K562 (cell line): ENCODE measurements around the gene CALHM4. TPM values are rescaled to one million over a fixed set of nuclear protein-coding genes. Genes with fewer than 3 reads are reported as not detected.

Source experiments
- ATAC-seq: fragments of 200-7000 bp; cut with Tn5 transposase; 3 replicates; pipeline ENCODE4 v1.9.1; 2020; ENCODE audit warnings: moderate library complexity
- BruUV-seq: library from RNA; stranded (reverse); fragments of 400-500 nt; replicated peaks from 2 replicates; lab custom pipeline; 2021; lab: Mats Ljungman, UMichigan
- CTCF ChIA-PET: fragments of 300-600 bp; formaldehyde crosslinking; extraction: SDS; loops from one replicate; lab custom pipeline; 2021; ENCODE audit warnings: low intra/inter-chr PET ratio; lab: Yijun Ruan, JAX
- POLR2A ChIA-PET: fragments of 300-600, 350-650 bp; sonication (Branson Sonifier 250); formaldehyde crosslinking; extraction: SDS; loops from one replicate; lab custom pipeline; 2021; ENCODE audit warnings: antibody characterized with exemption, inconsistent platforms; lab: Yijun Ruan, JAX
- DNase-seq, 4 experiments: peaks; one replicate each; pipeline versions ENCODE4 v3.0.0 to v3.0.0-alpha.2; 2011 to 2018; ENCODE audit warnings: low spot score in 3 of 4, mixed read lengths in 3 of 4; ENCODE audit errors: extremely low read depth in 1 of 4
- FAIRE-seq: peaks from 2 replicates; lab custom pipeline; 2011; peaks lifted over from hg19 to GRCh38; lab: Jason Lieb, UNC
- H2AFZ ChIP-seq: 2 replicates; pipeline ENCODE4 v1.6.0; 2011; ENCODE audit warnings: low read depth, low read length, control low read depth, inconsistent platforms
- H3K27ac ChIP-seq: fragments of 200-600 bp; 3 replicates; pipeline ENCODE4 v1.8.0; 2011; ENCODE audit warnings: low read depth, mild to moderate bottlenecking, control low read depth, inconsistent platforms, low read length, moderate library complexity, mixed read lengths; ENCODE audit errors: extremely low read depth
- H3K27me3 ChIP-seq, 2 experiments: fragments of 300-600 bp in 1 of 2; 2 replicates in 1 of 2; 3 replicates in 1 of 2; pipeline versions ENCODE4 v1.6.0 to v1.8.0; 2011; ENCODE audit warnings: inconsistent platforms in 2 of 2, low read length in 2 of 2, mild to moderate bottlenecking in 1 of 2, mixed read lengths in 1 of 2, moderate library complexity in 1 of 2; ENCODE audit not compliant: control insufficient read depth in 2 of 2, insufficient read depth in 2 of 2
- H3K36me3 ChIP-seq: fragments of 300-600 bp; 3 replicates; pipeline ENCODE4 v1.8.0; 2011; ENCODE audit warnings: mild to moderate bottlenecking, low read length, inconsistent platforms; ENCODE audit not compliant: control insufficient read depth, insufficient read depth
- H3K4me1 ChIP-seq, 2 experiments: fragments of 200-600 bp in 1 of 2; replicated peaks in 1 of 2; 2 replicates in 1 of 2; 3 replicates in 1 of 2; pipeline versions ENCODE4 v1.5.1 to v1.8.0; 2011; ENCODE audit warnings: inconsistent platforms in 2 of 2, low read length in 2 of 2, mild to moderate bottlenecking in 1 of 2, mixed read lengths in 1 of 2, moderate library complexity in 1 of 2; ENCODE audit not compliant: control insufficient read depth in 2 of 2, insufficient read depth in 2 of 2
- H3K4me2 ChIP-seq: 2 replicates; pipeline ENCODE4 v1.6.1; 2011; ENCODE audit warnings: low read length, control low read depth, inconsistent platforms, mixed read lengths; ENCODE audit not compliant: insufficient read depth
- H3K4me3 ChIP-seq: fragments of 200-600 bp; sonication (generic), shearing (Covaris generic); 2 replicates; pipeline ENCODE4 v1.5.1; 2016; ENCODE audit warnings: control low read depth, inconsistent platforms
- H3K79me2 ChIP-seq: fragments of 200-600 bp; 3 replicates; pipeline ENCODE4 v1.8.0; 2011; ENCODE audit warnings: low read length, inconsistent platforms; ENCODE audit not compliant: control insufficient read depth, insufficient read depth
- H3K9ac ChIP-seq, 2 experiments: 2 replicates each; pipeline versions ENCODE4 v1.6.0 to v1.6.1; 2011; ENCODE audit warnings: low read depth in 2 of 2, low read length in 2 of 2, control low read depth in 1 of 2, inconsistent platforms in 1 of 2, mild to moderate bottlenecking in 1 of 2, mixed read lengths in 1 of 2; ENCODE audit not compliant: insufficient read depth in 1 of 2
- H3K9me1 ChIP-seq: one replicate; pipeline ENCODE4 v1.6.0; 2011; ENCODE audit warnings: inconsistent platforms, mild to moderate bottlenecking, low read length, moderate library complexity; ENCODE audit not compliant: control insufficient read depth, insufficient read depth
- H3K9me3 ChIP-seq: replicated peaks from 2 replicates; pipeline ENCODE4 v1.5.1; 2011; ENCODE audit warnings: low read depth, low read length, inconsistent platforms; ENCODE audit not compliant: control insufficient read depth, insufficient read depth
- H4K20me1 ChIP-seq: replicated peaks from 2 replicates; pipeline ENCODE4 v1.6.1; 2011; ENCODE audit warnings: low read length, inconsistent platforms, mixed read lengths; ENCODE audit not compliant: control insufficient read depth, insufficient read depth
- E2F4 ChIP-seq: sonication (generic); formaldehyde crosslinking; IDR thresholded peaks from 2 replicates; pipeline ENCODE4 v1.8.0; 2022; ENCODE audit warnings: mild to moderate bottlenecking, low read depth, missing genetic modification reagents
- MCM7 ChIP-seq, 2 experiments: fragments of 450-650 bp; IDR thresholded peaks; 2 replicates each; pipeline ENCODE4 v1.6.1; 2016 to 2018
- PHB2 ChIP-seq: fragments of 450-650 bp; IDR thresholded peaks from 2 replicates; pipeline ENCODE4 v1.6.1; 2017; ENCODE audit warnings: low read depth
- RAD21 ChIP-seq, 2 experiments: fragments of 250-450 bp in 1 of 2; fragments of 450-650 bp in 1 of 2; sonication (Bioruptor Pico) in 1 of 2; formaldehyde crosslinking in 1 of 2; IDR thresholded peaks in 1 of 2; conservative IDR thresholded peaks in 1 of 2; 2 replicates each; pipeline versions ENCODE4 v1.4.0 to v1.8.0; 2020 to 2022; ENCODE audit warnings: mild to moderate bottlenecking in 2 of 2, moderate library complexity in 1 of 2
- STAT5A ChIP-seq: IDR thresholded peaks from 2 replicates; pipeline ENCODE4 v1.6.1; 2012; ENCODE audit warnings: low read length, inconsistent platforms, borderline replicate concordance
- TRIM24 ChIP-seq, 2 experiments: fragments of 450-650 bp; IDR thresholded peaks; 2 replicates each; pipeline ENCODE4 v1.6.1; 2016
- ZFP36 ChIP-seq: fragments of 150-350 bp; IDR thresholded peaks from 2 replicates; pipeline ENCODE4 v1.6.1; 2018; ENCODE audit warnings: low read length, low read depth; ENCODE audit not compliant: partially characterized antibody
- ZKSCAN8 ChIP-seq: fragments of 200-800 bp; sonication (Bioruptor generic); IDR thresholded peaks from 2 replicates; pipeline ENCODE4 v1.6.1; 2016; ENCODE audit warnings: missing genetic modification characterization, missing compliant biosample characterization
- ZNF174 ChIP-seq: fragments of 250-450 bp; sonication (Bioruptor Pico); IDR thresholded peaks from 2 replicates; pipeline ENCODE4 v1.4.0; 2020; ENCODE audit warnings: mild to moderate bottlenecking
- ZNF511 ChIP-seq: sonication (generic); formaldehyde crosslinking; IDR thresholded peaks from 2 replicates; pipeline ENCODE4 v1.8.0; 2022; ENCODE audit warnings: mild to moderate bottlenecking, missing genetic modification reagents
- ZNF589 ChIP-seq: fragments of 200-800 bp; sonication (Bioruptor generic); IDR thresholded peaks from 2 replicates; pipeline ENCODE4 v1.6.1; 2016; ENCODE audit warnings: low read depth, missing genetic modification characterization, missing compliant biosample characterization
- ZNF766 ChIP-seq: fragments of 200-800 bp; sonication (Bioruptor generic); conservative IDR thresholded peaks from 2 replicates; pipeline ENCODE4 v1.6.1; 2016; ENCODE audit warnings: missing genetic modification characterization, missing compliant biosample characterization
- WGBS: fragments of 100-300 bp; shearing (Covaris generic); methylation state at CpG from one replicate; pipeline ENCODE4 v1.1.6; 2016; ENCODE audit warnings: low coverage, mixed read lengths; ENCODE audit not compliant: insufficient coverage; ENCODE audit errors: missing lambda C conversion rate; 5-methylcytosine and 5-hydroxymethylcytosine counted together
- in situ Hi-C: fragments of 300-500 bp; cut with MboI; formaldehyde crosslinking; loops from 4 replicates; pipeline ENCODE4 v1.15.0; 2018; ENCODE audit warnings: inconsistent platforms, mixed read lengths
- intact Hi-C: fragments of 100-400 bp; cut with micrococcal nuclease; formaldehyde crosslinking; loops from 2 replicates; pipeline ENCODE4 v1.14.2; 2022
- polyA plus RNA-seq, 8 experiments: library from polyadenylated mRNA; depleted of rRNA in 4 of 8; stranded (reverse) in 5 of 8; unstranded in 3 of 8; fragments of >200 nt; fragmentation: Nextera tagmentation in 2 of 8; fragmentation: Illumina TruSeq in 1 of 8; extraction: Ambion mirVana in 2 of 8; extraction: Trizol in 1 of 8; gene quantifications; 2 replicates each; pipeline versions ENCODE4 v1.2.1 to v1.2.3, GENCODE V29; 2011 to 2014; ENCODE audit warnings: inconsistent platforms in 1 of 8, missing spikeins in 1 of 8
- total RNA-seq, 7 experiments: library from RNA; depleted of rRNA in 6 of 7; stranded (reverse); fragments of >200 nt in 6 of 7; fragmentation: Illumina TruSeq in 2 of 7; extraction: Trizol in 2 of 7; gene quantifications; 2 replicates each; pipeline versions ENCODE4 v1.2.1 to v1.2.3, GENCODE V29; 2011 to 2021; ENCODE audit warnings: low replicate concordance in 1 of 7
- TF ChIP-seq, protein P1 (sequence below): fragments of 250-450 bp; sonication (Bioruptor Pico); IDR thresholded peaks from 2 replicates; pipeline ENCODE4 v1.4.0; 2020; ENCODE audit warnings: mild to moderate bottlenecking, moderate library complexity
- TF ChIP-seq, protein P2 (sequence below): sonication (generic); formaldehyde crosslinking; IDR thresholded peaks from 2 replicates; pipeline ENCODE4 v1.8.0; 2022; ENCODE audit warnings: mild to moderate bottlenecking, missing genetic modification reagents
- TF ChIP-seq, protein P3 (sequence below): fragments of 250-450 bp; sonication (Bioruptor Pico); IDR thresholded peaks from 2 replicates; pipeline ENCODE4 v1.4.0; 2020; ENCODE audit warnings: borderline replicate concordance

The CALHM4 gene
- total and polyA plus RNA-seq, 9 of the 15 experiments (the other 6 are each of a cell fraction or from before 2014, with no cell fraction given), result not detected

- ChIA-PET POLR2A (interaction anchor here (1.0 to 1.3 kb wide), 2 partner anchors 9 to 12 kb away, joined by 3 to 4 read pairs; partner anchors contain the start of gene CALHM5), CTCF (interaction anchor here (0.7 kb wide), 1 partner anchor 8 kb away, joined by 3 read pairs; no protein-coding TSS in a partner anchor)
- Histone ChIP-seq H3K9ac (no peak overlapping the region), H3K4me1 (peaks cover 0 to 2% of the 10 kb centered on the region in 2 experiments; a peak in 1 of 5 replicates), H3K4me3 (no peak overlapping the region), H3K79me2 (no peaks in the 10 kb centered on the region), H3K27ac (no peak overlapping the region), H2AFZ (0 out of 2 replicates have a peak overlapping the region, but pooled peaks have one; percentile 12), H4K20me1 (no peaks in the 10 kb centered on the region), H3K9me1 (no peaks in the 10 kb centered on the region), H3K9me3 (no peaks in the 10 kb centered on the region), H3K27me3 (peaks cover 0 to under 1% of the 10 kb centered on the region in 2 experiments; a peak in 2 of 5 replicates), H3K36me3 (no peaks in the 10 kb centered on the region), H3K4me2 (no peak overlapping the region)
- DNase-seq (no peak), ATAC-seq (no peak), FAIRE-seq (no peak)
- in situ Hi-C loops (no loop called here), intact Hi-C loops (no loop called here)
- no peak for TF ChIP-seq ZNF174 (CRISPR knock-in tag)
- TF ChIP-seq ZNF589, result no peak
- TF ChIP-seq RAD21 (CRISPR knock-in tag; conservative IDR thresholded peaks at IDR 0.05 in 1 of 2, IDR thresholded peaks at IDR 0.05 in 1 of 2), result no peak
- no peak for TF ChIP-seq E2F4 (CRISPR knock-in tag)
- TF ChIP-seq, protein P1, sequence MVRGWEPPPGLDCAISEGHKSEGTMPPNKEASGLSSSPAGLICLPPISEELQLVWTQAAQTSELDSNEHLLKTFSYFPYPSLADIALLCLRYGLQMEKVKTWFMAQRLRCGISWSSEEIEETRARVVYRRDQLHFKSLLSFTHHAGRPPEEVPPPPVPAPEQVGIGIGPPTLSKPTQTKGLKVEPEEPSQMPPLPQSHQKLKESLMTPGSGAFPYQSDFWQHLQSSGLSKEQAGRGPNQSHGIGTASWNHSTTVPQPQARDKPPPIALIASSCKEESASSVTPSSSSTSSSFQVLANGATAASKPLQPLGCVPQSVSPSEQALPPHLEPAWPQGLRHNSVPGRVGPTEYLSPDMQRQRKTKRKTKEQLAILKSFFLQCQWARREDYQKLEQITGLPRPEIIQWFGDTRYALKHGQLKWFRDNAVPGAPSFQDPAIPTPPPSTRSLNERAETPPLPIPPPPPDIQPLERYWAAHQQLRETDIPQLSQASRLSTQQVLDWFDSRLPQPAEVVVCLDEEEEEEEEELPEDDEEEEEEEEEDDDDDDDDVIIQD (CRISPR knock-in tag), result no peak
- no peak for TF ChIP-seq ZFP36
- TF ChIP-seq PHB2, result no peak
- TF ChIP-seq MCM7 (IDR thresholded peaks at IDR 0.05), result no peak
- TF ChIP-seq ZKSCAN8 (CRISPR knock-in tag), result no peak
- TF ChIP-seq, protein P2, sequence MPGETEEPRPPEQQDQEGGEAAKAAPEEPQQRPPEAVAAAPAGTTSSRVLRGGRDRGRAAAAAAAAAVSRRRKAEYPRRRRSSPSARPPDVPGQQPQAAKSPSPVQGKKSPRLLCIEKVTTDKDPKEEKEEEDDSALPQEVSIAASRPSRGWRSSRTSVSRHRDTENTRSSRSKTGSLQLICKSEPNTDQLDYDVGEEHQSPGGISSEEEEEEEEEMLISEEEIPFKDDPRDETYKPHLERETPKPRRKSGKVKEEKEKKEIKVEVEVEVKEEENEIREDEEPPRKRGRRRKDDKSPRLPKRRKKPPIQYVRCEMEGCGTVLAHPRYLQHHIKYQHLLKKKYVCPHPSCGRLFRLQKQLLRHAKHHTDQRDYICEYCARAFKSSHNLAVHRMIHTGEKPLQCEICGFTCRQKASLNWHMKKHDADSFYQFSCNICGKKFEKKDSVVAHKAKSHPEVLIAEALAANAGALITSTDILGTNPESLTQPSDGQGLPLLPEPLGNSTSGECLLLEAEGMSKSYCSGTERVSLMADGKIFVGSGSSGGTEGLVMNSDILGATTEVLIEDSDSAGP (CRISPR knock-in tag), result no peak
- TF ChIP-seq STAT5A, result no peak
- TF ChIP-seq ZNF511 (CRISPR knock-in tag), result no peak
- no peak for TF ChIP-seq TRIM24 (IDR thresholded peaks at IDR 0.05)
- TF ChIP-seq, protein P3, sequence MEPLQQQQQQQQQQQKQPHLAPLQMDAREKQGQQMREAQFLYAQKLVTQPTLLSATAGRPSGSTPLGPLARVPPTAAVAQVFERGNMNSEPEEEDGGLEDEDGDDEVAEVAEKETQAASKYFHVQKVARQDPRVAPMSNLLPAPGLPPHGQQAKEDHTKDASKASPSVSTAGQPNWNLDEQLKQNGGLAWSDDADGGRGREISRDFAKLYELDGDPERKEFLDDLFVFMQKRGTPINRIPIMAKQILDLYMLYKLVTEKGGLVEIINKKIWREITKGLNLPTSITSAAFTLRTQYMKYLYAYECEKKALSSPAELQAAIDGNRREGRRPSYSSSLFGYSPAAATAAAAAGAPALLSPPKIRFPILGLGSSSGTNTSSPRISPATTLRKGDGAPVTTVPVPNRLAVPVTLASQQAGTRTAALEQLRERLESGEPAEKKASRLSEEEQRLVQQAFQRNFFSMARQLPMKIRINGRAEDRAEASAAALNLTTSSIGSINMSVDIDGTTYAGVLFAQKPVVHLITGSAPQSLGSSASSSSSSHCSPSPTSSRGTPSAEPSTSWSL (CRISPR knock-in tag), result no peak
- no peak for TF ChIP-seq ZNF766
- BruUV-seq, result no TSS peak
- WGBS, result 7% methylated on average over 2 of the region's 2 CpGs
Measured at GRCh38 chr6:116524236-116524635, 29.3 kb upstream of the CALHM4 start.
